Measurements from ENCODE around the gene BLMH.

DNA sequence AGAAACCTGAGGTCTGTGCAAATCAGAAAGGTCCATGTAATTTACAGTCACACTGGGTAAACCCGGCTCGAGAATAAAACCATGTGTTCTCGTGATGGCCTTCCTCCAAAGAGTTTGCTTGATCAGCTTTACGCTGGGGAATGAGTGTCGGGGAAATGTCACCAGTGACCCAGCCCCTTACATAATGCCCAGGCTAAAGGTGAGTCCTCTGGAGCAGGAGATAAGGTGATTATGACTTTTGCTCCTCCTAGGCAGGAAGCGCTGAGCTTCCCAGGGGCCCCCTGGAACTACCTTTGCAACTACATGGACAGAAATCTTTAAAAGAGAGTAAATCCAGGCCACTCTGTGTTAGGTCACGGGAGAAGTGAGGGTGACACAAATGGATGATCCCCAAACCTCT, 71.9 kb downstream of the BLMH start:
- TF ChIP-seq, protein P1, sequence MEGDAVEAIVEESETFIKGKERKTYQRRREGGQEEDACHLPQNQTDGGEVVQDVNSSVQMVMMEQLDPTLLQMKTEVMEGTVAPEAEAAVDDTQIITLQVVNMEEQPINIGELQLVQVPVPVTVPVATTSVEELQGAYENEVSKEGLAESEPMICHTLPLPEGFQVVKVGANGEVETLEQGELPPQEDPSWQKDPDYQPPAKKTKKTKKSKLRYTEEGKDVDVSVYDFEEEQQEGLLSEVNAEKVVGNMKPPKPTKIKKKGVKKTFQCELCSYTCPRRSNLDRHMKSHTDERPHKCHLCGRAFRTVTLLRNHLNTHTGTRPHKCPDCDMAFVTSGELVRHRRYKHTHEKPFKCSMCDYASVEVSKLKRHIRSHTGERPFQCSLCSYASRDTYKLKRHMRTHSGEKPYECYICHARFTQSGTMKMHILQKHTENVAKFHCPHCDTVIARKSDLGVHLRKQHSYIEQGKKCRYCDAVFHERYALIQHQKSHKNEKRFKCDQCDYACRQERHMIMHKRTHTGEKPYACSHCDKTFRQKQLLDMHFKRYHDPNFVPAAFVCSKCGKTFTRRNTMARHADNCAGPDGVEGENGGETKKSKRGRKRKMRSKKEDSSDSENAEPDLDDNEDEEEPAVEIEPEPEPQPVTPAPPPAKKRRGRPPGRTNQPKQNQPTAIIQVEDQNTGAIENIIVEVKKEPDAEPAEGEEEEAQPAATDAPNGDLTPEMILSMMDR (IDR thresholded peaks at IDR 0.05; ENCODE audit: insufficient read depth, low read depth, low read length), result no peak
- TF ChIP-seq EZH2 (IDR thresholded peaks at IDR 0.05; ENCODE audit: insufficient read depth, low read length), result no peak

Measured in astrocyte (in vitro differentiated cells and primary cell).